Stomach (tissue), 9 donors: Measurements from ENCODE around the gene NDUFB4. TPM values are rescaled to one million over a fixed set of nuclear protein-coding genes. Genes with fewer than 3 reads are reported as not detected.

Experiments used
- DNase-seq, 2 donors: peaks; one replicate each; pipeline versions ENCODE4 v3.0.0 to v3.0.0-alpha.2; 2013 to 2019
- H3K27ac ChIP-seq, 5 donors: fragments of 200-600 bp in 4 of 5; sonication (generic) in 4 of 5; one replicate each; pipeline ENCODE4 v1.5.1; 2013 to 2019; ENCODE audit warnings: mild to moderate bottlenecking in 1 of 5, moderate library complexity in 1 of 5
- H3K27me3 ChIP-seq, 3 donors: fragments of 200-600 bp; sonication (generic); one replicate each; pipeline ENCODE4 v1.5.1; 2017 to 2019; ENCODE audit warnings: mixed run types in 1 of 3
- H3K36me3 ChIP-seq, 4 donors: fragments of 200-600 bp; sonication (generic); 1 replicate in 3 of 4; 2 replicates in 1 of 4; pipeline ENCODE4 v1.5.1; 2016 to 2019
- H3K4me1 ChIP-seq, 4 donors: fragments of 200-600 bp; sonication (generic); one replicate each; pipeline ENCODE4 v1.5.1; 2016 to 2019
- H3K4me3 ChIP-seq, 4 donors: fragments of 200-600 bp; sonication (generic) in 3 of 4; one replicate each; pipeline ENCODE4 v1.5.1; 2016 to 2019; ENCODE audit warnings: mild to moderate bottlenecking in 1 of 4
- H3K9me3 ChIP-seq, 4 donors: fragments of 200-600 bp; sonication (generic); one replicate each; pipeline ENCODE4 v1.5.1; 2016 to 2019
- CTCF ChIP-seq, 7 experiments: fragments of 450-650 bp in 4 of 7; fragments of 200-600 bp in 3 of 7; sonication (generic) in 3 of 7; IDR thresholded peaks; one replicate each; pipeline ENCODE4 v1.5.1; 2016 to 2019; ENCODE audit warnings: antibody characterized with exemption in 7 of 7, control low read depth in 2 of 7, mild to moderate bottlenecking in 1 of 7
- EP300 ChIP-seq: sonication (generic); formaldehyde crosslinking; IDR thresholded peaks from one replicate; pipeline ENCODE4 v1.6.1; 2017; ENCODE audit warnings: antibody characterized with exemption
- POLR2A ChIP-seq, 4 donors: fragments of 450-650 bp; IDR thresholded peaks; one replicate each; pipeline ENCODE4 v1.6.1; 2016; ENCODE audit warnings: antibody characterized with exemption in 4 of 4, control low read depth in 2 of 4, mild to moderate bottlenecking in 1 of 4, moderate library complexity in 1 of 4
- POLR2AphosphoS5 ChIP-seq, 3 donors: sonication (generic); formaldehyde crosslinking; IDR thresholded peaks; one replicate each; pipeline ENCODE4 v1.6.1; 2016; ENCODE audit warnings: antibody characterized with exemption in 3 of 3
- WGBS, 5 donors: extraction: QIAGEN DNeasy Blood & Tissue Kit in 3 of 5; methylation state at CpG; one replicate each; pipeline versions ENCODE4 v1.1.5 to v1.1.7; 2013 to 2018; 5-methylcytosine and 5-hydroxymethylcytosine counted together
- intact Hi-C: fragments of 100-400 bp; cut with DNase I; formaldehyde crosslinking; loops from one replicate; pipeline ENCODE4 v1.15.1; 2023; ENCODE audit warnings: low total_unique reads
- polyA plus RNA-seq, 3 donors: library from polyadenylated mRNA; stranded (reverse); fragments of 200-250 nt; gene quantifications; one replicate each; pipeline ENCODE4 v1.2.3, GENCODE V29; 2013
- total RNA-seq, 5 donors: library from RNA; depleted of rRNA; stranded (reverse); fragments of >200 nt; gene quantifications; one replicate each; pipeline versions ENCODE4 v1.1.0 to v1.2.3, GENCODE V29; 2014 to 2016
- donor health status: healthy with polysubstance abuse.
- donor health status: Bipolar disorder and iron deficiency.
- donor health status: healthy.

Gene NDUFB4
- total and polyA plus RNA-seq, 8 donors = 18.7 to 343 (median 113) TPM

GRCh38 chr3:120568598-120568997 lies 27.5 kb upstream of the NDUFB4 start:
- Histone ChIP-seq H3K4me3 (no peak overlapping the region), H3K27ac (no peak overlapping the region), H3K36me3 (no peaks in the 10 kb centered on the region), H3K9me3 (no peaks in the 10 kb centered on the region), H3K4me1 (peaks cover 0 to 24% (median 9%) of the 10 kb centered on the region in 4 donors), H3K27me3 (no peaks in the 10 kb centered on the region)
- DNase-seq = no peak
- WGBS, 5 donors = 59 to 71% (median 64%) methylated on average over 3 of the region's 3 CpGs
- intact Hi-C loops = no loop called here
- TF ChIP-seq CTCF (IDR thresholded peaks at IDR 0.05) (no peak), POLR2A (IDR thresholded peaks at IDR 0.05) (no peak), EP300 (no peak), POLR2AphosphoS5 (IDR thresholded peaks at IDR 0.05) (no peak)

GRCh38 chr3:120569222-120570057 lies 26.7 kb upstream of the NDUFB4 start:
- H3K27ac ChIP-seq = no peak overlapping the region
- no peaks in the 10 kb centered on the region for H3K36me3 ChIP-seq
- H3K4me1 ChIP-seq = peaks cover 0 to 24% (median 9%) of the 10 kb centered on the region in 4 donors
- no peak overlapping the region for H3K4me3 ChIP-seq
- no peak for TF ChIP-seq POLR2A (IDR thresholded peaks at IDR 0.05)
- no peak for TF ChIP-seq CTCF (IDR thresholded peaks at IDR 0.05)
- no peak for TF ChIP-seq EP300
- no peak for TF ChIP-seq POLR2AphosphoS5 (IDR thresholded peaks at IDR 0.05)
- no peak for DNase-seq
- intact Hi-C loops = no loop called here
- H3K9me3 ChIP-seq = no peaks in the 10 kb centered on the region
- 54 to 67% (median 57%) methylated on average over 12 of the region's 12 CpGs for WGBS, 5 donors
- no peaks in the 10 kb centered on the region for H3K27me3 ChIP-seq

- Histone ChIP-seq H3K4me3 (no peak overlapping the region), H3K27ac (no peak overlapping the region), H3K9me3 (no peaks in the 10 kb centered on the region), H3K36me3 (no peaks in the 10 kb centered on the region), H3K4me1 (peaks cover 0 to 16% (median 8%) of the 10 kb centered on the region in 4 donors), H3K27me3 (no peaks in the 10 kb centered on the region)
- intact Hi-C loops = no loop called here
- DNase-seq = no peak
- TF ChIP-seq CTCF (IDR thresholded peaks at IDR 0.05) (no peak), EP300 (no peak), POLR2A (IDR thresholded peaks at IDR 0.05) (no peak), POLR2AphosphoS5 (IDR thresholded peaks at IDR 0.05) (no peak)
- 58 to 69% (median 68%) methylated on average over 2 of the region's 2 CpGs for WGBS, 5 donors
Observed at GRCh38 chr3:120572027-120572426, 24.1 kb upstream of the NDUFB4 start.

- Histone ChIP-seq H3K36me3 (no peaks in the 10 kb centered on the region), H3K9me3 (no peaks in the 10 kb centered on the region), H3K4me1 (no peaks in the 10 kb centered on the region), H3K27me3 (no peaks in the 10 kb centered on the region), H3K4me3 (no peak overlapping the region), H3K27ac (no peak overlapping the region)
- no peak for DNase-seq
- TF ChIP-seq POLR2AphosphoS5 (IDR thresholded peaks at IDR 0.05) = no peak
- TF ChIP-seq POLR2A (IDR thresholded peaks at IDR 0.05) = no peak
- TF ChIP-seq CTCF (IDR thresholded peaks at IDR 0.05) = no peak
- no peak for TF ChIP-seq EP300
- 74 to 80% (median 77%) methylated on average over 3 of the region's 3 CpGs for WGBS, 5 donors
- intact Hi-C loops = no loop called here
Observed at GRCh38 chr3:120587332-120587975, 8.7 kb upstream of the NDUFB4 start.
